K562 (cell line): Measurements from ENCODE around the gene PAPOLB. TPM values are rescaled to one million over a fixed set of nuclear protein-coding genes. Genes with fewer than 3 reads are reported as not detected.

Experiments
- BRD9 ChIP-seq: fragments of 450-650 bp; IDR thresholded peaks from 2 replicates; pipeline ENCODE4 v1.6.1; 2018; ENCODE audit warnings: low read depth; ENCODE audit not compliant: partially characterized antibody
- CHD7 ChIP-seq: fragments of 200-600 bp; sonication (generic); IDR thresholded peaks from one replicate; pipeline ENCODE4 v1.6.1; 2012; ENCODE audit warnings: mild to moderate bottlenecking, low read depth, low read length, inconsistent platforms
- ETV1 ChIP-seq: fragments of 450-650 bp; conservative IDR thresholded peaks from 2 replicates; pipeline ENCODE4 v1.6.1; 2016; ENCODE audit warnings: missing genetic modification characterization, control low read depth, low read depth, missing compliant biosample characterization
- ETV6 ChIP-seq, 3 experiments: fragments of 150-350 bp in 1 of 3; sonication (generic) in 1 of 3; formaldehyde crosslinking in 1 of 3; IDR thresholded peaks; 2 replicates each; pipeline versions ENCODE4 v1.6.1 to v1.8.0; 2014 to 2022; ENCODE audit warnings: borderline replicate concordance in 2 of 3, low read depth in 2 of 3, antibody characterized with exemption in 1 of 3, low read length in 1 of 3, mild to moderate bottlenecking in 1 of 3, missing genetic modification reagents in 1 of 3
- HDAC1 ChIP-seq, 2 experiments: fragments of 450-650 bp; IDR thresholded peaks; 2 replicates each; pipeline ENCODE4 v1.6.1; 2016 to 2017; ENCODE audit warnings: inconsistent platforms in 1 of 2, mild to moderate bottlenecking in 1 of 2, moderate library complexity in 1 of 2
- HMBOX1 ChIP-seq: sonication (generic); IDR thresholded peaks from 2 replicates; pipeline ENCODE4 v1.6.1; 2016
- POLR3G ChIP-seq: IDR thresholded peaks from 2 replicates; pipeline ENCODE4 v1.6.1; 2011; ENCODE audit not compliant: insufficient read length, insufficient replicate concordance; ENCODE audit errors: extremely low read depth
- SMARCB1 ChIP-seq: IDR thresholded peaks from 2 replicates; pipeline ENCODE4 v1.6.1; 2011; ENCODE audit warnings: improper control_type of control experiment, low read depth; ENCODE audit not compliant: insufficient read length
- SRF ChIP-seq, 2 experiments: fragments of 250-450, 450-650 bp in 1 of 2; sonication (Bioruptor Pico) in 1 of 2; sonication (generic) in 1 of 2; formaldehyde crosslinking; IDR thresholded peaks; 2 replicates each; pipeline versions ENCODE4 v1.5.0 to v1.5.1; 2020 to 2022; ENCODE audit warnings: mild to moderate bottlenecking in 1 of 2, missing genetic modification reagents in 1 of 2
- SRSF9 ChIP-seq: fragments of 200-400 bp; formaldehyde crosslinking; IDR thresholded peaks from 2 replicates; pipeline ENCODE4 v1.6.1; 2017; ENCODE audit warnings: low read depth, low read length, borderline replicate concordance
- ZNF239 ChIP-seq: fragments of 250-450 bp; sonication (Bioruptor Pico); IDR thresholded peaks from 2 replicates; pipeline ENCODE4 v1.4.0; 2020; ENCODE audit warnings: mild to moderate bottlenecking
- ZNF445 ChIP-seq: fragments of 250-450 bp; sonication (Bioruptor Pico); IDR thresholded peaks from 2 replicates; pipeline ENCODE4 v1.4.0; 2020; ENCODE audit warnings: low read depth, mild to moderate bottlenecking, moderate library complexity
- polyA plus RNA-seq, 8 experiments: library from polyadenylated mRNA; depleted of rRNA in 4 of 8; stranded (reverse) in 5 of 8; unstranded in 3 of 8; fragments of >200 nt; fragmentation: Nextera tagmentation in 2 of 8; fragmentation: Illumina TruSeq in 1 of 8; extraction: Ambion mirVana in 2 of 8; extraction: Trizol in 1 of 8; gene quantifications; 2 replicates each; pipeline versions ENCODE4 v1.2.1 to v1.2.3, GENCODE V29; 2011 to 2014; ENCODE audit warnings: inconsistent platforms in 1 of 8, missing spikeins in 1 of 8
- total RNA-seq, 7 experiments: library from RNA; depleted of rRNA in 6 of 7; stranded (reverse); fragments of >200 nt in 6 of 7; fragmentation: Illumina TruSeq in 2 of 7; extraction: Trizol in 2 of 7; gene quantifications; 2 replicates each; pipeline versions ENCODE4 v1.2.1 to v1.2.3, GENCODE V29; 2011 to 2021; ENCODE audit warnings: low replicate concordance in 1 of 7

Gene PAPOLB
- total and polyA plus RNA-seq, 9 of the 15 experiments (the other 6 are each of a cell fraction or from before 2014, with no cell fraction given) = 0.04 to 0.33 (median 0.16) TPM; not detected in 4

- TF ChIP-seq CHD7 (no peak), ZNF239 (CRISPR knock-in tag) (no peak), HDAC1 (IDR thresholded peaks at IDR 0.05) (no peak), ETV6 (IDR thresholded peaks at IDR 0.05; ENCODE audit: borderline replicate concordance in 1 of 2, low read depth in 2 of 2, low read length in 1 of 2) (no peak), ETV6 (CRISPR knock-in tag; IDR thresholded peaks at IDR 0.05; ENCODE audit: borderline replicate concordance) (no peak), ETV1 (tag) (no peak), ZNF445 (no peak), HMBOX1 (no peak), BRD9 (no peak), POLR3G (no peak), SRF (CRISPR knock-in tag; IDR thresholded peaks at IDR 0.05) (no peak), SRSF9 (no peak), SMARCB1 (no peak)
Measured at GRCh38 chr7:4883372-4884144, 21.7 kb upstream of the PAPOLB start, which contains the start of gene RADIL (continued).
